Measurements from ENCODE around the gene SPINK6. TPM values are rescaled to one million over a fixed set of nuclear protein-coding genes. Genes with fewer than 3 reads are reported as not detected.
A peak's percentile ranks its signal among the peaks of the same experiment; 100 is the strongest.

SPINK6 gene
- total RNA-seq, 1 donor from 2014 or later: not detected

GRCh38 chr5:148179234-148179824 is 23.5 kb upstream of the SPINK6 start:
- Mint-ChIP-seq H3K4me3 (ENCODE audit: unreplicated experiment) (no peak overlapping the region), H3K4me1 (ENCODE audit: low read depth) (no peaks in the 10 kb centered on the region), H3K27ac (ENCODE audit: unreplicated experiment) (no peak overlapping the region), H3K36me3 (ENCODE audit: low read depth) (no peaks in the 10 kb centered on the region), H3K27me3 (ENCODE audit: low read depth) (peaks cover 53% of the 10 kb centered on the region), H3K9me3 (ENCODE audit: low read depth) (no peaks in the 10 kb centered on the region)
- DNase-seq (ENCODE audit: low spot score): no peak
- TF ChIP-seq CTCF (IDR thresholded peaks at IDR 0.05): peak; percentile 86

- no peak overlapping the region for H3K4me3 Mint-ChIP-seq (ENCODE audit: unreplicated experiment)
- no peak for DNase-seq (ENCODE audit: low spot score)
- peaks cover 45% of the 10 kb centered on the region for H3K27me3 Mint-ChIP-seq (ENCODE audit: low read depth)
- no peak overlapping the region for H3K27ac Mint-ChIP-seq (ENCODE audit: unreplicated experiment)
- no peaks in the 10 kb centered on the region for H3K36me3 Mint-ChIP-seq (ENCODE audit: low read depth)
- no peaks in the 10 kb centered on the region for H3K9me3 Mint-ChIP-seq (ENCODE audit: low read depth)
- TF ChIP-seq CTCF (IDR thresholded peaks at IDR 0.05): no peak
- no peaks in the 10 kb centered on the region for H3K4me1 Mint-ChIP-seq (ENCODE audit: low read depth)
These were observed 16.4 kb upstream of the SPINK6 start for GRCh38 chr5:148186248-148187003.

GRCh38 chr5:148191010-148191409 is 11.8 kb upstream of the SPINK6 start:
- Mint-ChIP-seq H3K9me3 (ENCODE audit: low read depth) (no peaks in the 10 kb centered on the region), H3K4me1 (ENCODE audit: low read depth) (no peaks in the 10 kb centered on the region), H3K27ac (ENCODE audit: unreplicated experiment) (no peak overlapping the region), H3K27me3 (ENCODE audit: low read depth) (peaks cover 28% of the 10 kb centered on the region), H3K36me3 (ENCODE audit: low read depth) (no peaks in the 10 kb centered on the region), H3K4me3 (ENCODE audit: unreplicated experiment) (no peak overlapping the region)
- no peak for TF ChIP-seq CTCF (IDR thresholded peaks at IDR 0.05)
- DNase-seq (ENCODE audit: low spot score): no peak

- no peaks in the 10 kb centered on the region for H3K9me3 Mint-ChIP-seq (ENCODE audit: low read depth)
- H3K36me3 Mint-ChIP-seq (ENCODE audit: low read depth): no peaks in the 10 kb centered on the region
- H3K4me1 Mint-ChIP-seq (ENCODE audit: low read depth): no peaks in the 10 kb centered on the region
- no peak overlapping the region for H3K4me3 Mint-ChIP-seq (ENCODE audit: unreplicated experiment)
- no peak for DNase-seq (ENCODE audit: low spot score)
- no peak overlapping the region for H3K27ac Mint-ChIP-seq (ENCODE audit: unreplicated experiment)
- H3K27me3 Mint-ChIP-seq (ENCODE audit: low read depth): peaks cover 31% of the 10 kb centered on the region
- TF ChIP-seq CTCF (IDR thresholded peaks at IDR 0.05): no peak
These were observed 9.6 kb upstream of the SPINK6 start for GRCh38 chr5:148193202-148193601.

- Mint-ChIP-seq H3K9me3 (ENCODE audit: low read depth) (no peaks in the 10 kb centered on the region), H3K36me3 (ENCODE audit: low read depth) (no peaks in the 10 kb centered on the region), H3K4me3 (ENCODE audit: unreplicated experiment) (no peak overlapping the region), H3K27me3 (ENCODE audit: low read depth) (peaks cover 31% of the 10 kb centered on the region), H3K4me1 (ENCODE audit: low read depth) (no peaks in the 10 kb centered on the region), H3K27ac (ENCODE audit: unreplicated experiment) (no peak overlapping the region)
- TF ChIP-seq CTCF (IDR thresholded peaks at IDR 0.05): no peak
- no peak for DNase-seq (ENCODE audit: low spot score)
These were observed 1.7 kb upstream of the SPINK6 start for GRCh38 chr5:148201151-148201550.

All from chondrocyte (in vitro differentiated cells).